IMR-90 (cell line): Measurements from ENCODE around the gene TIMM13.
"Not testable (repeated sequence)": the region's sequence is repeated elsewhere in the genome, so short reads cannot be mapped to it uniquely, and the experiment has no call there.

Source experiments
- CEBPB ChIP-seq: IDR thresholded peaks from 2 replicates; pipeline ENCODE4 v1.6.1; 2012; ENCODE audit warnings: low read depth, low read length, improper control_type of control experiment
- CTCF ChIP-seq: conservative IDR thresholded peaks from 2 replicates; pipeline ENCODE4 v1.5.1; 2012; ENCODE audit warnings: mild to moderate bottlenecking, low read depth, low read length, improper control_type of control experiment
- MAFK ChIP-seq: IDR thresholded peaks from 2 replicates; pipeline ENCODE4 v1.6.1; 2012; ENCODE audit warnings: low read depth, low read length, improper control_type of control experiment
- MXI1 ChIP-seq: IDR thresholded peaks from 2 replicates; pipeline ENCODE4 v1.6.1; 2012; ENCODE audit warnings: low read depth, mild to moderate bottlenecking, low read length, moderate library complexity, borderline replicate concordance
- NFE2L2 ChIP-seq: fragments of 150-350 bp; IDR thresholded peaks from 2 replicates; pipeline ENCODE4 v1.6.1; 2016; ENCODE audit warnings: low read depth, mild to moderate bottlenecking, low read length
- POLR2A ChIP-seq: IDR thresholded peaks from 2 replicates; pipeline ENCODE4 v1.6.1; 2012; ENCODE audit warnings: mild to moderate bottlenecking, low read depth, low read length
- RAD21 ChIP-seq: IDR thresholded peaks from 2 replicates; pipeline ENCODE4 v1.6.1; 2012; ENCODE audit warnings: low read length, improper control_type of control experiment
- USF2 ChIP-seq: fragments of 150-350 bp; IDR thresholded peaks from 2 replicates; pipeline ENCODE4 v1.6.1; 2017; ENCODE audit warnings: mild to moderate bottlenecking, antibody characterized with exemption, low read length, low read depth

GRCh38 chr19:2392899-2393298, 34.5 kb downstream of the TIMM13 start:
- not testable (repeated sequence) for TF ChIP-seq CTCF, POLR2A, NFE2L2, USF2, RAD21, MXI1, CEBPB, MAFK
